ENCODE results near the gene EPPIN. TPM values are rescaled to one million over a fixed set of nuclear protein-coding genes. Genes with fewer than 3 reads are reported as not detected.

Gene EPPIN
- total RNA-seq, 1 donor from 2014 or later: not detected

- DNase-seq (ENCODE audit: low read depth, low spot score): no peak
These were observed 8.9 kb downstream of the EPPIN start for GRCh38 chr20:45538209-45538799.

- DNase-seq (ENCODE audit: low read depth, low spot score): no peak
These were observed 19.9 kb downstream of the EPPIN start for GRCh38 chr20:45527294-45527693.

- DNase-seq (ENCODE audit: low read depth, low spot score): no peak
These were observed 23.4 kb downstream of the EPPIN start for GRCh38 chr20:45523821-45524220.

- no peak for DNase-seq (ENCODE audit: low read depth, low spot score)
These were observed 28.9 kb downstream of the EPPIN start for GRCh38 chr20:45518282-45518681.

- no peak for DNase-seq (ENCODE audit: low read depth, low spot score)
These were observed 31.9 kb downstream of the EPPIN start, which contains the start of gene SPINT3 for GRCh38 chr20:45515147-45515913. Gene SPINT3 (minus strand): TSS chr20:45515622. CDS start chr20:45515608, 14 bp downstream.

- no peak for DNase-seq (ENCODE audit: low read depth, low spot score)
These were observed 36.8 kb downstream of the EPPIN start for GRCh38 chr20:45510242-45510862.

GRCh38 chr20:45509091-45509490 is 38.1 kb downstream of the EPPIN start:
- DNase-seq (ENCODE audit: low read depth, low spot score): no peak

GRCh38 chr20:45508068-45508886 is 38.9 kb downstream of the EPPIN start:
- DNase-seq (ENCODE audit: low read depth, low spot score): no peak

GRCh38 chr20:45507011-45507820 is 40.0 kb downstream of the EPPIN start:
- DNase-seq (ENCODE audit: low read depth, low spot score): no peak

- no peak for DNase-seq (ENCODE audit: low read depth, low spot score)
These were observed 40.8 kb downstream of the EPPIN start for GRCh38 chr20:45506398-45506797.

- DNase-seq (ENCODE audit: low read depth, low spot score): no peak
These were observed 43.8 kb downstream of the EPPIN start for GRCh38 chr20:45503403-45503802.

GRCh38 chr20:45502561-45502960 is 44.6 kb downstream of the EPPIN start:
- DNase-seq (ENCODE audit: low read depth, low spot score): no peak

- DNase-seq (ENCODE audit: low read depth, low spot score): no peak
These were observed 45.6 kb downstream of the EPPIN start for GRCh38 chr20:45501600-45501999.

GRCh38 chr20:45500022-45500421 is 47.2 kb downstream of the EPPIN start:
- DNase-seq (ENCODE audit: low read depth, low spot score): no peak

- DNase-seq (ENCODE audit: low read depth, low spot score): no peak
These were observed 49.2 kb downstream of the EPPIN start for GRCh38 chr20:45497971-45498494.

GRCh38 chr20:45496166-45496565 is 51.0 kb downstream of the EPPIN start:
- DNase-seq (ENCODE audit: low read depth, low spot score): no peak

GRCh38 chr20:45495501-45495941 is 51.7 kb downstream of the EPPIN start:
- no peak for DNase-seq (ENCODE audit: low read depth, low spot score)
